GM12874 (cell line): ENCODE results near the gene DGKI.

Source experiments
- TF ChIP-seq, protein P1 (sequence below): IDR thresholded peaks from 2 replicates; pipeline ENCODE4 v1.5.1; 2011; ENCODE audit warnings: low read depth, mild to moderate bottlenecking, control low read depth, low read length, moderate library complexity; ENCODE audit not compliant: insufficient read depth

DGKI gene

DNA sequence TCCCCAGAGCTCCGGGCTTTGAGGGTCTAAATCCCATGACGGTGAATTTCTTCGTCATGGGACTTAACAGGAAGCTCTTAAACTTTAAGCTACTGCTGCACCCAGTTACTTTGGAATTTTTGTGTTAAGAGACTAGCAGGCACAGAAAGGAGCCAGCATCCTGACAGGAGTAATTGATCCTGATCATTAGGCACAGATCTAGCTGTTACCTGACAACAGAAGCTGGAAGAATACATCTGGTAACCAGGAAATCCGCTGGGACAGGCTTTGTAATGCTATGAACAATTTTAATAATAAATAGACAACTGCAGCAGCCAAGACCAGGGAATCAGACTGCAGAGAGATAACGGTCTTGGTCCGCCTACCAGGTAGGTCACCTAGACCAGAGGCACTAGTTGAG, 210.9 kb downstream of the DGKI start:
- TF ChIP-seq, protein P1, sequence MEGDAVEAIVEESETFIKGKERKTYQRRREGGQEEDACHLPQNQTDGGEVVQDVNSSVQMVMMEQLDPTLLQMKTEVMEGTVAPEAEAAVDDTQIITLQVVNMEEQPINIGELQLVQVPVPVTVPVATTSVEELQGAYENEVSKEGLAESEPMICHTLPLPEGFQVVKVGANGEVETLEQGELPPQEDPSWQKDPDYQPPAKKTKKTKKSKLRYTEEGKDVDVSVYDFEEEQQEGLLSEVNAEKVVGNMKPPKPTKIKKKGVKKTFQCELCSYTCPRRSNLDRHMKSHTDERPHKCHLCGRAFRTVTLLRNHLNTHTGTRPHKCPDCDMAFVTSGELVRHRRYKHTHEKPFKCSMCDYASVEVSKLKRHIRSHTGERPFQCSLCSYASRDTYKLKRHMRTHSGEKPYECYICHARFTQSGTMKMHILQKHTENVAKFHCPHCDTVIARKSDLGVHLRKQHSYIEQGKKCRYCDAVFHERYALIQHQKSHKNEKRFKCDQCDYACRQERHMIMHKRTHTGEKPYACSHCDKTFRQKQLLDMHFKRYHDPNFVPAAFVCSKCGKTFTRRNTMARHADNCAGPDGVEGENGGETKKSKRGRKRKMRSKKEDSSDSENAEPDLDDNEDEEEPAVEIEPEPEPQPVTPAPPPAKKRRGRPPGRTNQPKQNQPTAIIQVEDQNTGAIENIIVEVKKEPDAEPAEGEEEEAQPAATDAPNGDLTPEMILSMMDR: no peak

DNA sequence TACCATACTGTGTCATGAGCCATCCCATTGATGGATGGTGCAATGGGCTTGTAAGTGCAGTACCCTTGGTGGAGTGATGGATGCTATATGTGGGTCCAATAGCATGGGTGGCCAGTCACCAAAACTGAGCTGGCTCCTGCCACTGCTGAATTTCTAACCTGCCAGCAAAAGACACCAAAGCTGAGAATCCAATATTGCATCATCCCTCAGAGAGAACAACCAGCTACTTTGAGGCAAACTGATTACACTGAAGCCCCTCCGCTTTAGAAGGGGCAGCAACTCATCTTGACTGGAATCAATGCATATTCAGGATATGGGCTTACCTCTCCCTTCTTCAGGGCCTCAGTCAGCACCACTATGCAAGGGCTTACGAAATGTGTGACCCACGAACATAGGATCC, 211.6 kb downstream of the DGKI start:
- TF ChIP-seq, protein P1: no peak

DNA sequence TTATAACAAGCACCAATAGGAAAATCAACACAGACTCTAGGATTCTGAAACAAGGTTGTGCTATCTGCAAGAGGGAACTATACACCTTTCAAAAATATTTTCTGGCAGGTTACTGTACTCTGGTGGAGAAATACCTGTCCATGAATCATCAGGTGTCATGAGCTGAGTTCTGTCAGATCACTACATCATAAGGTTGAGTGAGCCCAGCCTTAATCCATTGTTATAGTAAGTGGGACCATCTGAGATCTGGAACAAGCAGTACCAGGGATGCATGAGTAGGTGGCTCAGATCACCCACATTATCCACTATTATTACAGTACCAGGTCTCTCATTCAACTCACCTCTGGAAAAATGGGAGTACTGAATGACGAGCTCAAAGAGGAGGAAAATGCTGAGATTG, 212.4 kb downstream of the DGKI start:
- TF ChIP-seq, protein P1: no peak

DNA sequence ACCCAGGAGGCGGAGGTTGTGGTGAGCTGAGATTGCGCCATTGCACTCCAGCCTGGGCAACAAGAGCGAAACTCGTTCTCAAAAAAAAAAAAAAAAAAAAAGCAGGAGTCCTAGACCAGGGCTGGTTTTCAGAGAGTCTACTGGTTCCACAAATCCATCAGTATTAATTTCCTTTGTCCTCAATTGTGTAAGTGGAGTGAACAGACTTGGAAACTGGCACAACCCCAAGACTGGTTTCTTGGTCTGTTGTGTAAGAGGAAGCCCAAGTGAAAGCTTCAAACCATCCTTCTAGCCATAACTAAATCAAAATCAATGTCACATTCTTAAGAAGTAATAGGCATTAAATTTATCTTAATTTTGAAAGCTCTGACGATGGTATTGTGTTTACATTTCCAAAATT, 213.6 kb downstream of the DGKI start:
- TF ChIP-seq, protein P1: no peak

DNA sequence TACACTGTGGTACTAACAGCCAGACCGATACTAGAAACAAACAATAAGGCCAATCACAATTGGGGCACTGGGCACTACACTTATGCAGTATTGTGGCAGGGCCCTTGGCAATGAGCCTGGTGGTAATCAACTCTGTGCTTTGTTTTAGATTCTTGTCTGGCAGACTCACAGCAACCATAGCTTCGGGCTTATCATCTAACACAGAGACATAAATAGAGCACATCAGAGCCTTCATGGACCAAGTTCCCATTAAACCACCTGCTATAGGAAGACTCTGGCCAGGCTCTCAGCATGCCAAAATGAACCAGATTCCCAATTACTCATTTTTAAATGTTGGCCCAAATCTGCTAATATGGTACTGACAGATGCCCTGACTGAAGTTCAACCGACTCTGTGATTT, 218.6 kb downstream of the DGKI start:
- TF ChIP-seq, protein P1: no peak

DNA sequence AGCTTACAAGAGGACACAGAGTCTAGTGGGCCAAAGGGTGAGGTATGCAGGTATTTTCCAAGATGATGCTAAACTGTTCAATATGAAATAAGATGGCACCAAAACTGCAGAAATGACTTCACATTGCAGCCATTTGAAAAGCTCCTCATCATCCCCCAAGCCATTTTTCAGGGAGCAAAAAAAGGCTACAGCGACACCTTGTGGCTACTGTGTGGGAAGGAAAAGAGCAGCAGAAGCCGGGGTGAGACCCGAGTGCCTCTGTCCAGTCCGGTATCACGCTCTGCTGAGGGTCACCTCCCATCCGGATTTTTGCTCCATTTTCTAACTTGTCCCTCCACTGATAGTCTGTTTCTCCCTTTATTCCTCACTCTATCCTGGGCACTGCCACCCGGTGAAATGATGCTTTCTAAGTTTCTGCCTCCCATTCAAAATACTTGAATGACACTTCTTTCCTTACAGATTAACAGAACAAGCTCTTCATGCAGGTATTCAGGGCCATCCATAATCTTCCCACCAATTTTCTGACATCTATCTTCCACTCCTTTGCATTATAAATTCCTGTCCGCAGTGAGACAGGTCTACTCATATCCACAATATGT, 220.2 kb downstream of the DGKI start:
- TF ChIP-seq, protein P1: peak; percentile 74

DNA sequence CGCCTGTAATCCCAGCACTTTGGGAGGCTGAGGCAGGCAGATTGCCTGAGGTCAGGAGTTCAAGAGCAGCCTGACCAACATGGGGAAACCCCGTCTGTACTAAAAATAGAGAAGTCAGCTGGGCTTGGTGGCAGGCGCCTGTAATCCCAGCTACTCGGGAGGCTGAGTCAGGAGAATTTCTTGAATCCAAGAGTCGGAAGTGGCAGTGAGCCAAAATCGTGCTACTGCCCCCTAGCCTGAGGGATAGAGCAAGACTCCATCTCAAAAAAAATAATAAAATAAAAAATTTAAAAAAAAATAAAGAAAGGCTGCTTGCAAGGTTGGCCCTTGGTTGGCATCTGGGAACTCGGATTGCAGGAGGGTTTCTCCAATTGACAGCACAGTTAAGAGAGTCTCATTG, 221.6 kb downstream of the DGKI start:
- TF ChIP-seq, protein P1: no peak
